SU-DHL-6 (cell line): ENCODE measurements around the gene IFI27L1.

Source experiments
- CTCF ChIP-seq: fragments of 200-600 bp; sonication (generic); IDR thresholded peaks from one replicate; pipeline ENCODE4 v1.5.1; 2017; ENCODE audit warnings: antibody characterized with exemption, mild to moderate bottlenecking, low read length, moderate library complexity; ENCODE audit not compliant: insufficient read depth, poor library complexity, severe bottlenecking
- EZH2phosphoT487 ChIP-seq: fragments of 200-600 bp; sonication (generic), shearing (Covaris generic); conservative IDR thresholded peaks from 2 replicates; pipeline ENCODE4 v1.6.1; 2018; ENCODE audit warnings: mild to moderate bottlenecking, antibody characterized with exemption, low read length, moderate library complexity, mixed read lengths

GRCh38 chr14:94040247-94040646 is 40.9 kb upstream of the IFI27L1 start:
- no peak for TF ChIP-seq EZH2phosphoT487
- no peak for TF ChIP-seq CTCF
